Raji (cell line): ENCODE data around the gene NME7.

ENCODE experiments used
- POLR2A ChIP-seq: IDR thresholded peaks from 2 replicates; pipeline ENCODE4 v1.6.1; 2011; ENCODE audit warnings: low read depth, low read length, control low read depth; ENCODE audit not compliant: insufficient read depth

The NME7 gene

GRCh38 chr1:169086603-169087455, 280.8 kb downstream of the NME7 start:
- TF ChIP-seq POLR2A = no peak

- TF ChIP-seq POLR2A = no peak
Observed at GRCh38 chr1:169085911-169086310, 281.7 kb downstream of the NME7 start.
